SH-SY5Y (cell line): ENCODE data around the gene CHRNB2.

Experiments used
- GATA2 ChIP-seq: IDR thresholded peaks from 2 replicates; pipeline ENCODE4 v1.6.1; 2011; ENCODE audit warnings: mild to moderate bottlenecking, low read depth, low read length
- GATA3 ChIP-seq: IDR thresholded peaks from 2 replicates; pipeline ENCODE4 v1.6.1; 2011; ENCODE audit warnings: low read depth, mild to moderate bottlenecking, low read length, moderate library complexity

CHRNB2 gene

GRCh38 chr1:154624746-154625643, 57.4 kb downstream of the CHRNB2 start:
- no peak for TF ChIP-seq GATA2
- no peak for TF ChIP-seq GATA3

DNA sequence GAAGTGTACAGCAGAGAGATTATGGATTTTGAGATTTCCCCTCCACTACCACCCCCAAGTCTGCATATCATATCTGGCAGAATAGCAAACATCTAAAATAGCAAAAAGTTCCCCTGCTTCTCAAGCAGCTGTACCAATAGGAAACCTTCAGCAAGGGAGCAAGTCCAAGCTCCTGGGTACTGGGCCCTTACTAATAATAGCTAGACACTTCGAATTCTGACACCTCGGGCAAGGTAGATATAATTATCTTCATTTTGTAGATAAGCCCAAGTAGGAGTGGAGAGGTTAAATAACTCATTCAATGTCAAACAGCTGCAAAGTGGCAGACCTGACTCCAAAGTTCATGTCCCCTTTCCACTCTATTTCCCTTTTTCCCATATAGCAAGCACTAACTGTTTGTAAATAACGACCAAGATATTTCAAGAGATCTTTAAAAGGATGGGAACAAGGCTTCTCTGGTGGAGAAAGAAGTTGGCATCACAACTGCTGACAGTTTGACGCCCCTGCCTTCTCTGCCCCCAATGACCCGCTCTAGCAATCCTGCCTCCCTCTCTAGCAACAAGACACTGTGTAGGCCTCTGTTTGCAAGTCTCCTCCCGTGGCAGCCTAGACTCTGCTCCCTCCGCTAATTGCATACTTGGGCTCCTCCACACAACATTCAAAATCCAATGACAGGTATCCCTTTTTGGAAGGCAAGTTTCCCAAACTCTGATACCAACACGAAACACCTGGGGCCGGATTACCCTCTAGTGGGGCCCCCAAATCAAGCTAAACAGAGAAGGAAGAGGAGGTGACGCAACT, 59.1 kb downstream of the CHRNB2 start:
- TF ChIP-seq GATA3: no peak
- no peak for TF ChIP-seq GATA2

GRCh38 chr1:154627257-154628120, 59.9 kb downstream of the CHRNB2 start:
- peak; percentile 97 for TF ChIP-seq GATA2
- peak; percentile 62; the same call in 1 of the 2 replicates for TF ChIP-seq GATA3

DNA sequence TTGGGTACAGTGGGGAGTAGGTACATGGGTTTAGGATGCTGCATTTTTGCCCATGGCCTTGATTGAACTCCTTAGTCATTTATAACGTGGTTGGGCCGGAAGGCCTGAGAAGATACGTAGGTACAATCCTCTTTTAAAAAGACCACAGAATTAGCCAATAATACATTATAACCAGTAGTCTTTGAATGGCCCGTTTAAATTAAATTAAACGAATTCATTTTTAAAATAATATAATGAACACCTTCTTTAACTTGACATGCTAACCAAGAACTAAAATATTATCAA, 60.5 kb downstream of the CHRNB2 start:
- TF ChIP-seq GATA3: no peak
- TF ChIP-seq GATA2: no peak

- TF ChIP-seq GATA2 (no peak), GATA3 (no peak)
Observed at GRCh38 chr1:154629061-154629674, 61.6 kb downstream of the CHRNB2 start.
